Stimulated activated CD4-positive, alpha-beta T cell treated with anti-CD3 and anti-CD28 coated beads, Interleukin-1b, Interleukin-23, amount 100 ng/mL, for 24 hours (primary cell): ENCODE results near the gene THUMPD2.
"Not testable (repeated sequence)": the region's sequence is repeated elsewhere in the genome, so short reads cannot be mapped to it uniquely, and the experiment has no call there.

Source experiments
- DNase-seq, 4 experiments: peaks; one replicate each; pipeline ENCODE4 v3.0.0-alpha.2; 2020; ENCODE audit warnings: low read depth in 4 of 4, low spot score in 1 of 4

Gene THUMPD2

DNA sequence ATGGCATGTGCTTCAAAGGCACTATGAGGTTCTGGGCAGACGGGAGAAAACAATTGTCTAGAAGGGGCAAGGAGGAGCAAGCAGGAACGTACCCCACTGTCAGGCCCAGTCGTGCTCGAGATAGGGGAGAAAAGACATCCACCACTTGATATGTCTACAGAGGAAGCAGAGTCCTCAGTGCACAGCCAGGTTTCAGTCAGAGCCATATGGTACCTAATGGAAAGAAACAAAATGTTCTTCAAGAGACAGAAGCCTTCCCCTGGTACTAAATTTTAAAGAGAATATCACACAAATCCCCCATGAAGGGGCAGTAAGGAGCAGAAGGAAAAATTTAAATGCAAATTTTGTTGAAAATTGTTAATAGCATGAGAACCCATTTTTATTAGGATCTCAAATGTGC, 21.9 kb downstream of the THUMPD2 start:
- DNase-seq = no peak

DNA sequence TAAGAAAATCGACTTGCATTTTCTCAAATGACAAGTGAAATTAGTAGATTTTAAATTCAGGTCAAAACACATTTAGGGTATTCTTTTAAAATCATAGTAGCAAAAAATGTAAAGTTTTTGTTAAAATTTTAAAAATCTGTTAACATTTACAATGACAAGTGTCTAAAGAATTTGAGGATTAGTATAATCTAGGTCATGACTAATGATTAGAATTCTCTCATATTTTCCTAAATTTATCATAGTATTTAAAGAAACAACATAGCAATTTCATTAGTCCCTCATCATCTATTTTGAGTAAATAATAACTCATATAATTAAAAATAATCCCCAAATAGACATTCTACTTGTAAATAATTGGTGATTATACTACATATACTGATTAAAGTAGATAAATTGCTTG, 23.6 kb downstream of the THUMPD2 start:
- no peak for DNase-seq

DNA sequence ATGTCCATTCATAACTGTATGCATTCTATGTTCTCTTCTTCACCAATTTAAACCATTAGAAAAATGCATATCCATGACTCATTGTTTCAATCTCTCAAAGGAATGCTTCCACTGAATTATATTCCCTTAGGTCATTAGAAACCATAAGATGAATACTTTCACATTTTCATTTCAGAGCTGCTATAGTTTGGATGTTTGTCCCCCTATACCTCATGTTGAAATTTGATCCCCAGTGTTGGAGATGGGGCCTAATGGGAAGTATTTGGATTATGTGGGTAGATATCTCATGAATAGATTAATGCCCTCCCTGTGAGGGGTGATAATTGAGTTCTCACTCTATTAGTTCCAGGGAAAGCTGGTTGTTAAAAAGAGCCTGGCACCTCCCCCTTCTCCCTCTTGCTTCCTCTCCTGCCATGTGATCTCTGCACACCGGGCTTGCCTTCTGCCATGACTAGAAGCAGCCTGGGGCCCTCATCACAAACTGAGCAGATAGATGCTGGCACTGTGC, 35.7 kb downstream of the THUMPD2 start:
- no peak for DNase-seq

DNA sequence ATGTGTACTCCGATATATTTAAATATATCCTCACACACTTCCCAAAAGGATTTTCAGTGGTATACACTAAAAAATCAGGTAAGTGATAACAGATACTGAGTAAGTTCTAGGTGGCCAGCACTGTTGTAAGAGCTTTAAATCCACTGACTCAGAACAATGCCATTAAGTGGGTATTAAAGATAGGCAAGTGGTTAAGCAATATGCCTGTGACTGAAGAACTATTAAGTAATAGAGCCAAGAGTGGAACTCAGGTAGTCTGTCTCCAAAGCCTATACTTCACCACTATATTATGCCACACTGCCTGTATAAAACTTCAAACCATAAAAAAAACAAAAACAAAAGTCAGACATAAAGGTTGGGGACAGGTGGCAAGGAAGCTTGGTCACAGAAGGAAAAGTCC, 37.2 kb downstream of the THUMPD2 start:
- no peak for DNase-seq

- no peak for DNase-seq
Measured at GRCh38 chr2:39739386-39739785, 39.7 kb downstream of the THUMPD2 start.

- DNase-seq = no peak
Measured at GRCh38 chr2:39738936-39739335, 40.1 kb downstream of the THUMPD2 start.

- no peak for DNase-seq
Measured at GRCh38 chr2:39737661-39738060, 41.4 kb downstream of the THUMPD2 start.

DNA sequence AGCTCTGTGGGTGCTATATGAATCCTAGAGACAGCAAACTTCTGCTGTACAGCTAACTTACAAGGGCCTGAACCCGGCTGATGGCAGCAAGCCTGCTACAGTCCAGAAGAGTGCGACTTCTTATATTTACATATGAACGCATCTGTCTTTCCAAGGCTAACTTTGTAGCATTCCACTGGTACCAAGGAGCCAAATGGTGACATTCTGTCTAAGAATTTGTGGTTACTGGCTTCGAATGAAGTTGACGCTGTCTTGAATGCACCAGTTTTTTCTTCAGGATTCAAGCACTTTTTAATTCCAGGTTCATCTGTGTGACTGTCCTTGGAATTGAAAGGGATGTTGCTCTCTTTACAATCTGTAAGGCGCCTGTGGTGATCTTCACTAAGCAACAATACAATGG, 42.4 kb downstream of the THUMPD2 start:
- DNase-seq = no peak

DNA sequence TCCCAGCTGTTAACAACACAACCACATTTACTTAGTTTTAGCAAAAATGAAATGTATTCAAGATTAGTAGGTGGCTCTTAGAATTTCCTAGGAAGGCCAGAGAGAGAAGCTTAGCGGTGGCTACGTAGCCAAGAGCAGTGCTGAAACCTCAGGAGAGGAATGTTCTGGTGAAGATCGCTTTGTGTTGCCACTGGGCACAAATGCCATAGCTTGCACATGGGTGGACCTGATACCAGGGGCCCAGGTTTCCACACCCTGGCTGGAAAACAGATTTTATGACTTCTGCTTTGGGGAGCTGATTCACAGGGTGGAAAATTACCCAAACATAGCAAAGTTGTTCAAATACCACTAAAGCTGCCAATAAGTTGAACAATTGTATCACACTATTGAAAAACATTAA, 43.4 kb downstream of the THUMPD2 start:
- no peak for DNase-seq

DNA sequence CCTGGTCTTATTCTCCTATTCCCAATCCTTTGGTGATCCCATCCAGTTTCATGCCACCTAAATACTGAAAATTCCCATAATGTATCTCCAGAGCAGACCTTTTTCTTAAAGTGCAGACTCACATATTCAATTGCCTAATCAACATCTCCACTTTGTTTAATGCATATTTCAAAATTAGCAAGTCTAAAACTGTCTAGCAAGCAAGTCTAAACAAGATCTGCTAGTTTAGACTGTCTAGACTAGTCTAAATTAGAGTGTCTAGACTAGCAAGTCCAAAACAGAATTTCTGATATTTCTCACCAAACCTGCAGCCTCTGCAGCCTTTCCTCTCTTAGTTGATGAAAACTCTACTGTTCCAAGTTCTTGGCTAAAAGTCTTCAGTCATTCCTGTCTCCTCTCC, 44.6 kb downstream of the THUMPD2 start:
- no peak for DNase-seq

DNA sequence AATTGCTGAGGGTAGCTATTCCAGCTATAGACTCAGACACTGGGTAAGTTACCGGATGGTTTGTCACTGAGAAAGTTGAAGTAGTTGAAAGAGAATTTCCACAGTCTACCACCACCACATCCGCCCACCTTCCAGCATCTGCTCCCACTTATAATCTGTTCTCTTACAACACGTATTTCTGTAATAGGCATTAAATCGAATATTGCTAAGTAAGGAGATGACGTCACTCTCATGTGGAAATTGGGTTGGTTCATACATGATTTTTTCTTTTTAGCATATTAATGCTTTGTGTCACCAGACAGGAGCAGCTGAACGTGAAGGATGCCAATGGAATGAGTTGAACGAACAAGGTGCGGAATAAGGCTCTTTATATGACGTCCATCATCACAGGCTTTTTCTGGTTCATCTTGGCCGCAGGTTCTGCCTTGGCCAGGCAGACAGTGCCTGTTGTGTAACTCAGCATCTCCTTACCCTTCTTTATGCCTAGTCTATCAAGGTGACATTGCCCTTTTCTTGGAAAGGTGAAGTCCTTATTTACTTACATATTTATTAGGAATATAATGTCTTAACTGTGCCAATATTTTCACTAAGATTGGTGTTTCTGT, 45.9 kb downstream of the THUMPD2 start:
- no peak for DNase-seq

- no peak for DNase-seq
Measured at GRCh38 chr2:39732482-39732881, 46.6 kb downstream of the THUMPD2 start.

- no peak for DNase-seq
Measured at GRCh38 chr2:39731546-39731945, 47.5 kb downstream of the THUMPD2 start.

DNA sequence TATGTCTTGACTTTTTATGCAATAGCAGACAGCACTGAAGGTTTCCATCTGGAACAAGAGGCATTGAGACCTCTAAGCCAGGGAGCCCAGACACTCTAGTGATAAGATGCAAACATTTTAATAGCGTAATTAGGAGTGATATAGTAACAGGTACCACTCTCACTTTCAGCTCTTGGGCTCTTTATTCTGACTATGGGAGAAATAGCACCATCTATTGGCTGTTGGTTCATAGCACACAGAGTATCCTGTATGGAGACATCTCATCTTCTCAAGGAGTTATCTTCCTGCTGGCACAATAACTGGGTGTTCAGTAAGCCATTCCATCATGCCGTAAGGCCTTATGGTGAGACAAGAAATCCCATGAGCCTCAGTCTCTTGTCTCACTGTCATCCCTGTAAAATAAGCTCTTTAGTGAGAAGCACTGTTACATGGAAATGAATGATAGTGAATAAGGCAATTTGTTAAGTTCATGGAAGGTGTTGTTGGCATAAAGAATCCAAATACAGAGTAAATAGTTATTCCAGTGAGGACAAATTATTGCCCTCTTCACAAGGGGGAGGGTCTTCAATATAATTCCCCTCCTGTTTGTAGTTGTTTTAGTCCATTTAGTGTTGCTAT, 48.3 kb downstream of the THUMPD2 start:
- no peak for DNase-seq

DNA sequence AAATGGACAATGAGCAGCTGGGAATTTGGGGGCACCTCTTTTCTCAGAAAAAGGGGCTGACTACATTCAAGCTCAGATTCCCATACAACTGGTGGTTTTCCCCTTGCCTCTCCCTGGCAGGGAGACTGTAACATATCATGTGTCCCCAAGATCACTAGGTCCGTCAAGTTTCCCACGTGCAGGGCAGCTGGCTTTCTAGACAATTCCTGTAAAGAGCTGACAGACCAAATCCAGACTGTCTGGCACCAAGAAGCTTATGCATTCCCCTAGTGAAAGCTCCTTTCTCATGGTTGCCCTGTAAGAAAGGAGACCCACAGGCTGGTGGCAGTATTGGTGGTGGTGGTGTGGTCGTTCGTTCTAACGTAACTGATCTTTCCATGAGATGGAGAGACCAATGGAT, 48.8 kb downstream of the THUMPD2 start:
- no peak for DNase-seq

DNA sequence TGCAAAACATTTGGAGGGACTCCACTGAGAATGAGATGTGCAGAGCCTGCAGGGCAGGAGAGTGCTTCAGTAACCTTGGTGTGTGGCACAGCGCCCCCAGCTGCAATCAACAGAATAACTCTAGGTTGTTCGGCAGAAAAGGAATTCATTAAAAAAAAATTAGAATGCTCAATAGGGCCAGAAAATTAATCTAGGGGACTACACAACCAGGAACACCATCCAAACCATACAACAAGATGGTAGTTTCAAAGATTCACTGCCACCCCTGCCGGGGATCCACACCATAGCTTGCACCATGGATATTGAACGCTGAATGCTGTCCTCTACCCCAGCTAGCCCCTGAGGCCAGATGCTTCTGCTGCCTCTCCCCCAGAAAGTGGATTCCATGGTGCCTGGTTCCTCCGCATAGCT, 50.1 kb downstream of the THUMPD2 start:
- peak in 2 of 4 experiments; percentile 4 to 18 for DNase-seq

GRCh38 chr2:39728085-39728484, 51.0 kb downstream of the THUMPD2 start:
- DNase-seq = not testable (repeated sequence)

GRCh38 chr2:39725401-39725800, 53.7 kb downstream of the THUMPD2 start:
- DNase-seq = no peak

DNA sequence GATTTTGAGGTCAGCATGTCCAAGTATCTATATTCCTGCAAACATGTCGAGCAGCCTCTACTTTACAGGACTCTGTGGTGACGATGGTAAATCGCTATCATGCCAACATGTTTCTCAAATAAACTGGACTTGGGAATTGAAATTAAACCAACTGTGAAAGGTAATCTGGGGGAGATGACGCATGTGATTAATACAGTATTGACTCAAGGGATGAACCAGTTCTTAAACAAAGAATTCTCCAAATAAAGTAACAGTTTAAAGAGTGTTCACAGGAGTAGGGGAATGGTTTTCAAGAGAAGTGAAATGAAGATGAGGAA, 54.3 kb downstream of the THUMPD2 start:
- DNase-seq = no peak

DNA sequence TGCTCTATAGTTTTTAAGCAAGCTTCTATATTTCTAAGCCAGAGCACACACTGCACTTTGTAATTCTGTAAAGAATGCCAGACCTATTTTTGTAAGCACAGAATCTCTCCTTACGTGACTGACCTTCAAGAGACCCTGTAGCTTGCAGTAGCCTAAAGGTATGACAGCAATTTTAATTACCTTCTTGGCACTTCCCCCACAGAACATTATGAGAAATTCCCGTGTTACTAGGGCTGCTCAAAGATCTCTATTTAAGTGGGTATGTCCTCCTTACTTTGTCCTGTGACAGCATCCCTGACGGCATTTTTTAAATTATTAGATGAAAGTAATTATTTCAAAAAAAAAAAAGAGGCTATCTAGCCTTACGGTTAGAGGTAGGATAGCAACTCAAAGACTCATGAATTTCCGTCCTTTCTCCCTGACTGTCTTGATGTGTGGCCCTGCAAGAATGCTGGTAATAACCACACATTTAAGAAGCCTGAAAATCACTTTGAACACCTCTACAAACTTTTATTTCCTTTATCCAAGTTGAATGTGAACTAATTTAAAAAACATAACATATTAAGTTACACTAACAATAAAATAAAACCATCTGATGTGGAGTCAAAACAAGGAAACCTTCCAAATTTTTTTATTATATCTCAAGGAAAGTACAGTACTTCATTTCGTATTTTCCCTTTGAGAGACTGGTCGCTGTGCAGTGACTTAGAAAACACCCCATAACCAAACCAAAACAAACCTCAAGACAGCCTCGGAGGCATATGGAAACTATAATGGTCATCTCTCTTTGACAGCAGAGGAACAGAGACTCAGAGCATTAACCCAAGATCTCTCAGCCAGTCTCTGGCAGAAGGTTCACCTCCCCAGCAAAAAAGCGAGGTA, 54.9 kb downstream of the THUMPD2 start:
- no peak for DNase-seq

DNA sequence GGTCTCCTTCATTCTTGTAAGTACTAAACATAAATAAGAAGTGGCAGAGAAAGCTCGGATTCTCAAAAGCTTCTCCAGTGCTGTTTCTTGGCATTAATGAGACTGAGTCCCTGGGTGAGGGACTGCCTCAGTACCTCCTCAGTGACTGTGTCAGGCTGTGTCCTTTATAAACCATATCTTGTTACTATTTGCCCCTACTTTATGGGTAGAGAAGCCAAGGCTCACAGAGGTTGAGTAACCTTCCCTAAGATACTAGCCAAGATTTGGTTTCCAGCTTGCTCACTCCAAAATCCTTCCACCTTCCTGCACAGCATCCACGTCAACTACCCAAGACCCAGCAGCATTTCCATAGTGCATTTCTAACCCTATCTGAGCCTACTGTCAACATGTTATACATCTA, 55.6 kb downstream of the THUMPD2 start:
- no peak for DNase-seq

- no peak for DNase-seq
Measured at GRCh38 chr2:39720970-39721369, 58.1 kb downstream of the THUMPD2 start.
